Measurements from ENCODE around the gene HOOK1.

DNA sequence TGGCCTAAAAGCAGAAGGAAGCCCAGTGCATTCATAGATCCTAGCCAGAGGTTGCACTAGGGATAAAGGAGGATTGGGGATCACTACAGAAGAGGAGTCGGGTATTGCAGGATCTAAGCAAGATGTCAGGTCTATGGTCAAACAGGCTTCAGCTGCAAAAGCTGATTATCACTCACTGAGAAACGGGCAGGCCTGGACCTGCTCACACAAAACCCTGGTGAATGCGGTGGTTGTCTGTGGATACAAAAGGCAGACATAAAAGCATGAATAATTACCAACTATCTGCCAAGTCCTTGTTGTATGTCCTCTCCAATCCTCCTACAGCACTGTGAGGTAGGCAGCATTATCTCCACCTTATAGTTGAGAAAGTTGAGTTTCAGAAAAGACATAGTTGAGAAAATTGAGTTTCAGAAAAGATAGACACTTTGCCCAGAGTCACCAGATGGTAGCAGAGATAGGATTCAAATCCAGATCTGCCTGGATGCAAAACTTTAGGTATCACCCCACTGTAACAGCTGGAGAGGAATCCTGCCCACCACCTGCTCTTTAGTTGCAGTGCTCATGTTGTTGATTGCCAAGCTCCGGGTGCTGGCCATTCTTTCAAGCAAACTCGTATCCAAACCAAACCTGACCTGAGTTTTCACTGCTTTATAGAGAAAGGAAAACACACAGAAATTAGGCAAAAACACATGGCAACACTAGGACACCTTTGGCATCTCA, 49.6 kb upstream of the HOOK1 start:
- TF ChIP-seq, protein P1, sequence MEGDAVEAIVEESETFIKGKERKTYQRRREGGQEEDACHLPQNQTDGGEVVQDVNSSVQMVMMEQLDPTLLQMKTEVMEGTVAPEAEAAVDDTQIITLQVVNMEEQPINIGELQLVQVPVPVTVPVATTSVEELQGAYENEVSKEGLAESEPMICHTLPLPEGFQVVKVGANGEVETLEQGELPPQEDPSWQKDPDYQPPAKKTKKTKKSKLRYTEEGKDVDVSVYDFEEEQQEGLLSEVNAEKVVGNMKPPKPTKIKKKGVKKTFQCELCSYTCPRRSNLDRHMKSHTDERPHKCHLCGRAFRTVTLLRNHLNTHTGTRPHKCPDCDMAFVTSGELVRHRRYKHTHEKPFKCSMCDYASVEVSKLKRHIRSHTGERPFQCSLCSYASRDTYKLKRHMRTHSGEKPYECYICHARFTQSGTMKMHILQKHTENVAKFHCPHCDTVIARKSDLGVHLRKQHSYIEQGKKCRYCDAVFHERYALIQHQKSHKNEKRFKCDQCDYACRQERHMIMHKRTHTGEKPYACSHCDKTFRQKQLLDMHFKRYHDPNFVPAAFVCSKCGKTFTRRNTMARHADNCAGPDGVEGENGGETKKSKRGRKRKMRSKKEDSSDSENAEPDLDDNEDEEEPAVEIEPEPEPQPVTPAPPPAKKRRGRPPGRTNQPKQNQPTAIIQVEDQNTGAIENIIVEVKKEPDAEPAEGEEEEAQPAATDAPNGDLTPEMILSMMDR (IDR thresholded peaks at IDR 0.05; ENCODE audit: low read length), result no peak
- no peak for TF ChIP-seq EZH2 (IDR thresholded peaks at IDR 0.05; ENCODE audit: borderline replicate concordance, low read length)
